ENCODE measurements around the gene C11orf58.

DNA sequence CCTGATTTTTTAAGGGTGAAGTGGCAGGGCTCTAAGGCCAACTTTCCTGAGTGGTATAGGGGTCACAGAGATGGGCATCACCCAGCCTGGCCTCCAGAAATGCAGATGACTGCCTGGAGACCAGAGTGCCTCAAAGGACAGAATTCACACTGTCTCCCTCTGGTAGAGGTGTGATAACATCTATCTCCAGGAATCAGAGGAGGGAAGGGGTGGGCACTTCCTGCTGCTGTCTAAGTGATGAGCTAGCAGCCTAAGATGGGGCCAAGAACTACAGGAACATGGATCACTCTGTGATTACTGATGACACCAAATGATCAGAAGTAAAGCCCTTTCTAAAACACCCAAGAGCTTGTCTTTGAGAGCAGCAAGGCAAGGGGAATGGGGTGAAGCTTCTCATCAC, 61.9 kb downstream of the C11orf58 start:
- TF ChIP-seq, protein P1, sequence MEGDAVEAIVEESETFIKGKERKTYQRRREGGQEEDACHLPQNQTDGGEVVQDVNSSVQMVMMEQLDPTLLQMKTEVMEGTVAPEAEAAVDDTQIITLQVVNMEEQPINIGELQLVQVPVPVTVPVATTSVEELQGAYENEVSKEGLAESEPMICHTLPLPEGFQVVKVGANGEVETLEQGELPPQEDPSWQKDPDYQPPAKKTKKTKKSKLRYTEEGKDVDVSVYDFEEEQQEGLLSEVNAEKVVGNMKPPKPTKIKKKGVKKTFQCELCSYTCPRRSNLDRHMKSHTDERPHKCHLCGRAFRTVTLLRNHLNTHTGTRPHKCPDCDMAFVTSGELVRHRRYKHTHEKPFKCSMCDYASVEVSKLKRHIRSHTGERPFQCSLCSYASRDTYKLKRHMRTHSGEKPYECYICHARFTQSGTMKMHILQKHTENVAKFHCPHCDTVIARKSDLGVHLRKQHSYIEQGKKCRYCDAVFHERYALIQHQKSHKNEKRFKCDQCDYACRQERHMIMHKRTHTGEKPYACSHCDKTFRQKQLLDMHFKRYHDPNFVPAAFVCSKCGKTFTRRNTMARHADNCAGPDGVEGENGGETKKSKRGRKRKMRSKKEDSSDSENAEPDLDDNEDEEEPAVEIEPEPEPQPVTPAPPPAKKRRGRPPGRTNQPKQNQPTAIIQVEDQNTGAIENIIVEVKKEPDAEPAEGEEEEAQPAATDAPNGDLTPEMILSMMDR (IDR thresholded peaks at IDR 0.05; ENCODE audit: insufficient read depth, low read length) = no peak
- TF ChIP-seq, protein P2, sequence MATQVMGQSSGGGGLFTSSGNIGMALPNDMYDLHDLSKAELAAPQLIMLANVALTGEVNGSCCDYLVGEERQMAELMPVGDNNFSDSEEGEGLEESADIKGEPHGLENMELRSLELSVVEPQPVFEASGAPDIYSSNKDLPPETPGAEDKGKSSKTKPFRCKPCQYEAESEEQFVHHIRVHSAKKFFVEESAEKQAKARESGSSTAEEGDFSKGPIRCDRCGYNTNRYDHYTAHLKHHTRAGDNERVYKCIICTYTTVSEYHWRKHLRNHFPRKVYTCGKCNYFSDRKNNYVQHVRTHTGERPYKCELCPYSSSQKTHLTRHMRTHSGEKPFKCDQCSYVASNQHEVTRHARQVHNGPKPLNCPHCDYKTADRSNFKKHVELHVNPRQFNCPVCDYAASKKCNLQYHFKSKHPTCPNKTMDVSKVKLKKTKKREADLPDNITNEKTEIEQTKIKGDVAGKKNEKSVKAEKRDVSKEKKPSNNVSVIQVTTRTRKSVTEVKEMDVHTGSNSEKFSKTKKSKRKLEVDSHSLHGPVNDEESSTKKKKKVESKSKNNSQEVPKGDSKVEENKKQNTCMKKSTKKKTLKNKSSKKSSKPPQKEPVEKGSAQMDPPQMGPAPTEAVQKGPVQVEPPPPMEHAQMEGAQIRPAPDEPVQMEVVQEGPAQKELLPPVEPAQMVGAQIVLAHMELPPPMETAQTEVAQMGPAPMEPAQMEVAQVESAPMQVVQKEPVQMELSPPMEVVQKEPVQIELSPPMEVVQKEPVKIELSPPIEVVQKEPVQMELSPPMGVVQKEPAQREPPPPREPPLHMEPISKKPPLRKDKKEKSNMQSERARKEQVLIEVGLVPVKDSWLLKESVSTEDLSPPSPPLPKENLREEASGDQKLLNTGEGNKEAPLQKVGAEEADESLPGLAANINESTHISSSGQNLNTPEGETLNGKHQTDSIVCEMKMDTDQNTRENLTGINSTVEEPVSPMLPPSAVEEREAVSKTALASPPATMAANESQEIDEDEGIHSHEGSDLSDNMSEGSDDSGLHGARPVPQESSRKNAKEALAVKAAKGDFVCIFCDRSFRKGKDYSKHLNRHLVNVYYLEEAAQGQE (IDR thresholded peaks at IDR 0.05; ENCODE audit: insufficient replicate concordance, low read depth) = no peak
